HepG2 (cell line): ENCODE data around the gene SAPCD1. TPM values are rescaled to one million over a fixed set of nuclear protein-coding genes. Genes with fewer than 3 reads are reported as not detected.
A peak's percentile ranks its signal among the peaks of the same experiment; 100 is the strongest.

Experiments used
- ATF7-NPFF ChIP-seq: sonication (generic); formaldehyde crosslinking; IDR thresholded peaks from 2 replicates; pipeline ENCODE4 v1.8.1; 2023; ENCODE audit warnings: mild to moderate bottlenecking, low read depth, missing genetic modification reagents, moderate library complexity
- ATRX ChIP-seq: sonication (generic); formaldehyde crosslinking; IDR thresholded peaks from 2 replicates; pipeline ENCODE4 v1.4.0; 2020; ENCODE audit warnings: missing genetic modification reagents, borderline replicate concordance
- CREB1 ChIP-seq, 2 experiments: fragments of 450-650 bp in 1 of 2; IDR thresholded peaks; 2 replicates each; pipeline ENCODE4 v1.6.1; 2016 to 2017; ENCODE audit warnings: control low read depth in 1 of 2, mild to moderate bottlenecking in 1 of 2, missing compliant biosample characterization in 1 of 2, missing genetic modification characterization in 1 of 2
- FOXK1 ChIP-seq: sonication (generic); formaldehyde crosslinking; IDR thresholded peaks from 2 replicates; pipeline ENCODE4 v1.4.0; 2020; ENCODE audit warnings: low read depth, missing genetic modification reagents, borderline replicate concordance
- HOXA3 ChIP-seq: sonication (generic); formaldehyde crosslinking; IDR thresholded peaks from 2 replicates; pipeline ENCODE4 v1.5.0; 2020; ENCODE audit warnings: missing genetic modification reagents
- PHF8 ChIP-seq: sonication (generic); formaldehyde crosslinking; IDR thresholded peaks from 2 replicates; pipeline ENCODE4 v1.5.0; 2020; ENCODE audit warnings: missing genetic modification reagents
- POLR2G ChIP-seq: fragments of 200-400 bp; formaldehyde crosslinking; IDR thresholded peaks from 2 replicates; pipeline ENCODE4 v1.6.1; 2018; ENCODE audit warnings: mild to moderate bottlenecking, low read depth, low read length, moderate library complexity
- PTBP1 ChIP-seq: fragments of 200-400 bp; formaldehyde crosslinking; IDR thresholded peaks from 2 replicates; pipeline ENCODE4 v1.6.1; 2018; ENCODE audit warnings: low read length, low read depth; ENCODE audit not compliant: poor library complexity, severe bottlenecking
- SSRP1 ChIP-seq: IDR thresholded peaks from 2 replicates; pipeline ENCODE4 v1.6.1; 2016; ENCODE audit warnings: control low read depth
- TAF1 ChIP-seq: sonication (generic); formaldehyde crosslinking; IDR thresholded peaks from 2 replicates; pipeline ENCODE4 v1.4.0; 2020; ENCODE audit warnings: missing genetic modification reagents
- TCF7L2 ChIP-seq: IDR thresholded peaks from 2 replicates; pipeline ENCODE4 v1.6.1; 2011; ENCODE audit warnings: mild to moderate bottlenecking, low read depth, low read length, moderate library complexity
- TP53 ChIP-seq: sonication (generic); formaldehyde crosslinking; conservative IDR thresholded peaks from 2 replicates; pipeline ENCODE4 v1.4.0; 2020; ENCODE audit warnings: missing genetic modification reagents
- WIZ ChIP-seq: sonication (generic); formaldehyde crosslinking; IDR thresholded peaks from 2 replicates; pipeline ENCODE4 v1.5.1; 2020; ENCODE audit warnings: mild to moderate bottlenecking, missing genetic modification reagents
- ZC3H13 ChIP-seq: sonication (generic); formaldehyde crosslinking; IDR thresholded peaks from 2 replicates; pipeline ENCODE4 v1.8.1; 2023; ENCODE audit warnings: mild to moderate bottlenecking, missing genetic modification reagents, moderate library complexity
- ZNF232 ChIP-seq: sonication (generic); formaldehyde crosslinking; IDR thresholded peaks from 2 replicates; pipeline ENCODE4 v1.4.0; 2020; ENCODE audit warnings: missing genetic modification reagents, borderline replicate concordance
- ZNF616 ChIP-seq: sonication (generic); formaldehyde crosslinking; IDR thresholded peaks from 2 replicates; pipeline ENCODE4 v1.5.0; 2020; ENCODE audit warnings: low read depth, mild to moderate bottlenecking, missing genetic modification reagents
- ZNF670 ChIP-seq: sonication (generic); formaldehyde crosslinking; IDR thresholded peaks from 2 replicates; pipeline ENCODE4 v1.8.0; 2022; ENCODE audit warnings: mild to moderate bottlenecking, missing genetic modification reagents, borderline replicate concordance
- ZNF891 ChIP-seq: sonication (generic); formaldehyde crosslinking; IDR thresholded peaks from 2 replicates; pipeline ENCODE4 v1.5.0; 2020; ENCODE audit warnings: mild to moderate bottlenecking, missing genetic modification reagents
- ZSCAN12 ChIP-seq: sonication (generic); formaldehyde crosslinking; IDR thresholded peaks from 2 replicates; pipeline ENCODE4 v1.9.0; 2021; ENCODE audit warnings: mild to moderate bottlenecking, missing genetic modification reagents
- polyA plus RNA-seq, 8 experiments: library from polyadenylated mRNA; depleted of rRNA in 3 of 8; stranded (reverse) in 7 of 8; unstranded in 1 of 8; fragments of >200 nt; fragmentation: Illumina TruSeq in 4 of 8; extraction: Trizol in 4 of 8; gene quantifications; 2 replicates each; pipeline versions ENCODE4 v1.2.1 to v1.2.3, GENCODE V29; 2011 to 2016; ENCODE audit warnings: low read depth in 4 of 8, missing spikeins in 1 of 8, mixed read lengths in 1 of 8; ENCODE audit not compliant: insufficient read depth in 1 of 8
- total RNA-seq, 5 experiments: library from RNA; depleted of rRNA; stranded (reverse); fragments of >200 nt; fragmentation: Illumina TruSeq; extraction: Trizol; gene quantifications; 2 replicates each; pipeline ENCODE4 v1.2.3, GENCODE V29; 2016; ENCODE audit warnings: low read depth in 1 of 5
- TF ChIP-seq, protein P1 (sequence below): sonication (generic); formaldehyde crosslinking; IDR thresholded peaks from 2 replicates; pipeline ENCODE4 v1.4.0; 2020; ENCODE audit warnings: mild to moderate bottlenecking, missing genetic modification reagents
- TF ChIP-seq, protein P2 (sequence below): sonication (generic); formaldehyde crosslinking; IDR thresholded peaks from 2 replicates; pipeline ENCODE4 v1.4.0; 2020; ENCODE audit warnings: missing genetic modification reagents, mild to moderate bottlenecking, borderline replicate concordance
- TF ChIP-seq, protein P3 (sequence below): sonication (generic); formaldehyde crosslinking; conservative IDR thresholded peaks from 2 replicates; pipeline ENCODE4 v1.5.0; 2020; ENCODE audit warnings: missing genetic modification reagents
- TF ChIP-seq, protein P4 (sequence below): sonication (generic); formaldehyde crosslinking; IDR thresholded peaks from 2 replicates; pipeline ENCODE4 v1.5.0; 2020; ENCODE audit warnings: missing genetic modification reagents

SAPCD1 gene
- total and polyA plus RNA-seq, 2 of the 13 experiments (the other 11 are each of a cell fraction or from before 2014, with no cell fraction given) = 2.5 to 3.9 TPM

DNA sequence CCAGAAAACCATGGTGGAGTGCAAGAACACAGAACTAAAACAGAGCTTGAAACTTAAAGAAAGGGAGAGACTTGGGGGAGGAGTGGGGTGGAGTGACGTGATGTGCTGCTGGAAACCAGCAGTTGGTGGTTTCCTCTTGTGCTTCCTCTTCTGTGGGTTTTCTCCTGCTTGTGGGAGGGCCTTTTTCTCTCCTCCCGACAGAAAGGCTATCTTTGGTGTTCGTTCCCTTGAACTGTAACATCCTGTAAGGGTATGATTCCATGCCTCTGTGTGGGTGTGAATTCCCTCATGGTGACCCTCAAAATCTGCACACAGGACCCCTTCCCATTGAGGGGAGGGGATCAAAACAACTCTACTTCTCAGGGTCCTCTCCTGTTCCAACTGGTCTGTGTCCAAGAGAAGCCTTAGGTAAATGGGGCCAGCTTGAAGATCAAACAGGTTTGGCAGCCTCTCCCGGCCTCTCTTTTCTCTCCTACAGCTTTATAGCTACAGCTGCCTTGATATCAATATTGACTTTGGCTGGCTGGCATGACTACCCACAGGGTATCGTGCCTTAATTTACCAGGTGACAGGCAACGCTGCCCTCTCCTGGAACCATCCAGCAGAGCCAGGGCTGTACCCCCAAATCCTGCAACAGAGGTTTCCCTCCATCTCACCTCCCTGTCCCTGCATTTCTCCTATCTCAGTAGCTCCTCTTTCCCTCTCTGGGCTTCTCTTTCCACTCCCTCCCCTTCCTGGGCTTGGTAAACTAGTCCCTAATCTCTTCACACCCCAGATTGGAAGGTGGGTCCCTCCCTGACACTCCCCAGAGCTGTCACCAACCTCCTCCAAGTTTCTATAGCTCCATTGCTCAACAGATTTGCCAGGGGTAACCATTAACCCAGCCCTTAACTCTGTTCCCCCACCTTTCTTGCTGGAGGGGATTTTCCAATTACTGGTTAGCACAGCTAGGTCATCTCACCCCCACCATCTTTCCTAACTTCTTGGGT lies 24.2 kb upstream of the SAPCD1 start (continued):
- TF ChIP-seq, protein P1, sequence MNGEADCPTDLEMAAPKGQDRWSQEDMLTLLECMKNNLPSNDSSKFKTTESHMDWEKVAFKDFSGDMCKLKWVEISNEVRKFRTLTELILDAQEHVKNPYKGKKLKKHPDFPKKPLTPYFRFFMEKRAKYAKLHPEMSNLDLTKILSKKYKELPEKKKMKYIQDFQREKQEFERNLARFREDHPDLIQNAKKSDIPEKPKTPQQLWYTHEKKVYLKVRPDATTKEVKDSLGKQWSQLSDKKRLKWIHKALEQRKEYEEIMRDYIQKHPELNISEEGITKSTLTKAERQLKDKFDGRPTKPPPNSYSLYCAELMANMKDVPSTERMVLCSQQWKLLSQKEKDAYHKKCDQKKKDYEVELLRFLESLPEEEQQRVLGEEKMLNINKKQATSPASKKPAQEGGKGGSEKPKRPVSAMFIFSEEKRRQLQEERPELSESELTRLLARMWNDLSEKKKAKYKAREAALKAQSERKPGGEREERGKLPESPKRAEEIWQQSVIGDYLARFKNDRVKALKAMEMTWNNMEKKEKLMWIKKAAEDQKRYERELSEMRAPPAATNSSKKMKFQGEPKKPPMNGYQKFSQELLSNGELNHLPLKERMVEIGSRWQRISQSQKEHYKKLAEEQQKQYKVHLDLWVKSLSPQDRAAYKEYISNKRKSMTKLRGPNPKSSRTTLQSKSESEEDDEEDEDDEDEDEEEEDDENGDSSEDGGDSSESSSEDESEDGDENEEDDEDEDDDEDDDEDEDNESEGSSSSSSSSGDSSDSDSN (CRISPR knock-in tag) = peak; percentile 37
- TF ChIP-seq CREB1 (IDR thresholded peaks at IDR 0.05) (peak; percentile 28; the same call in 1 of the 2 replicates), CREB1 (CRISPR knock-in tag; IDR thresholded peaks at IDR 0.05) (no peak; the same call in 1 of the 2 replicates), PTBP1 (no peak), POLR2G (peak; percentile 59), SSRP1 (CRISPR knock-in tag) (no peak), ZNF891 (no peak; the same call in 1 of the 2 replicates), TP53 (CRISPR knock-in tag) (0 out of 2 replicates have a peak, but pooled peaks have one; percentile 49), WIZ (no peak), ZNF670 (no peak), PHF8 (CRISPR knock-in tag) (peak; percentile 35; the same call in 1 of the 2 replicates), ZNF616 (CRISPR knock-in tag) (0 out of 2 replicates have a peak, but pooled peaks have one; percentile 43), ZNF232 (CRISPR knock-in tag) (no peak), ATRX (CRISPR knock-in tag) (no peak), TCF7L2 (no peak), TAF1 (CRISPR knock-in tag) (no peak), HOXA3 (CRISPR knock-in tag) (peak; percentile 75), ATF7-NPFF (0 out of 2 replicates have a peak, but pooled peaks have one; percentile 8), FOXK1 (CRISPR knock-in tag) (peak; percentile 31; the same call in 1 of the 2 replicates), ZC3H13 (CRISPR knock-in tag) (no peak), ZSCAN12 (CRISPR knock-in tag) (no peak)
- TF ChIP-seq, protein P2, sequence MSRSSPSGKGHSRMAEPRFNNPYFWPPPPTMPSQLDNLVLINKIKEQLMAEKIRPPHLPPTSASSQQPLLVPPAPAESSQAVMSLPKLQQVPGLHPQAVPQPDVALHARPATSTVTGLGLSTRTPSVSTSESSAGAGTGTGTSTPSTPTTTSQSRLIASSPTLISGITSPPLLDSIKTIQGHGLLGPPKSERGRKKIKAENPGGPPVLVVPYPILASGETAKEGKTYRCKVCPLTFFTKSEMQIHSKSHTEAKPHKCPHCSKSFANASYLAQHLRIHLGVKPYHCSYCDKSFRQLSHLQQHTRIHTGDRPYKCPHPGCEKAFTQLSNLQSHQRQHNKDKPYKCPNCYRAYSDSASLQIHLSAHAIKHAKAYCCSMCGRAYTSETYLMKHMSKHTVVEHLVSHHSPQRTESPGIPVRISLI (CRISPR knock-in tag) = peak; percentile 81; the same call in 1 of the 2 replicates
- TF ChIP-seq, protein P3, sequence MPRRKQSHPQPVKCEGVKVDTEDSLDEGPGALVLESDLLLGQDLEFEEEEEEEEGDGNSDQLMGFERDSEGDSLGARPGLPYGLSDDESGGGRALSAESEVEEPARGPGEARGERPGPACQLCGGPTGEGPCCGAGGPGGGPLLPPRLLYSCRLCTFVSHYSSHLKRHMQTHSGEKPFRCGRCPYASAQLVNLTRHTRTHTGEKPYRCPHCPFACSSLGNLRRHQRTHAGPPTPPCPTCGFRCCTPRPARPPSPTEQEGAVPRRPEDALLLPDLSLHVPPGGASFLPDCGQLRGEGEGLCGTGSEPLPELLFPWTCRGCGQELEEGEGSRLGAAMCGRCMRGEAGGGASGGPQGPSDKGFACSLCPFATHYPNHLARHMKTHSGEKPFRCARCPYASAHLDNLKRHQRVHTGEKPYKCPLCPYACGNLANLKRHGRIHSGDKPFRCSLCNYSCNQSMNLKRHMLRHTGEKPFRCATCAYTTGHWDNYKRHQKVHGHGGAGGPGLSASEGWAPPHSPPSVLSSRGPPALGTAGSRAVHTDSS = 0 out of 2 replicates have a peak, but pooled peaks have one; percentile 19
- TF ChIP-seq, protein P4, sequence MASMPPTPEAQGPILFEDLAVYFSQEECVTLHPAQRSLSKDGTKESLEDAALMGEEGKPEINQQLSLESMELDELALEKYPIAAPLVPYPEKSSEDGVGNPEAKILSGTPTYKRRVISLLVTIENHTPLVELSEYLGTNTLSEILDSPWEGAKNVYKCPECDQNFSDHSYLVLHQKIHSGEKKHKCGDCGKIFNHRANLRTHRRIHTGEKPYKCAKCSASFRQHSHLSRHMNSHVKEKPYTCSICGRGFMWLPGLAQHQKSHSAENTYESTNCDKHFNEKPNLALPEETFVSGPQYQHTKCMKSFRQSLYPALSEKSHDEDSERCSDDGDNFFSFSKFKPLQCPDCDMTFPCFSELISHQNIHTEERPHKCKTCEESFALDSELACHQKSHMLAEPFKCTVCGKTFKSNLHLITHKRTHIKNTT (CRISPR knock-in tag) = no peak
